ENCODE data around the gene SCNN1A.

The SCNN1A gene

GRCh38 chr12:6317693-6318439, 57.5 kb downstream of the SCNN1A start:
- DNase-seq (ENCODE audit: low spot score): no peak

GRCh38 chr12:6316921-6317692, 58.3 kb downstream of the SCNN1A start:
- DNase-seq (ENCODE audit: low spot score): no peak

- no peak for DNase-seq (ENCODE audit: low spot score)
Observed at GRCh38 chr12:6315704-6316597, 59.4 kb downstream of the SCNN1A start.

GRCh38 chr12:6315184-6315583, 60.2 kb downstream of the SCNN1A start:
- DNase-seq (ENCODE audit: low spot score): no peak

GRCh38 chr12:6314776-6315175, 60.6 kb downstream of the SCNN1A start:
- DNase-seq (ENCODE audit: low spot score): no peak

- DNase-seq (ENCODE audit: low spot score): no peak
Observed at GRCh38 chr12:6313326-6313940, 61.9 kb downstream of the SCNN1A start.

GRCh38 chr12:6312529-6313325, 62.6 kb downstream of the SCNN1A start:
- DNase-seq (ENCODE audit: low spot score): no peak

GRCh38 chr12:6311822-6312528, 63.4 kb downstream of the SCNN1A start:
- no peak for DNase-seq (ENCODE audit: low spot score)

GRCh38 chr12:6310771-6311610, 64.4 kb downstream of the SCNN1A start:
- peak; percentile 56 for DNase-seq (ENCODE audit: low spot score)

GRCh38 chr12:6307529-6307928, 67.8 kb downstream of the SCNN1A start:
- DNase-seq (ENCODE audit: low spot score): peak; percentile 51

GRCh38 chr12:6306599-6307220, 68.7 kb downstream of the SCNN1A start:
- peak; percentile 26 for DNase-seq (ENCODE audit: low spot score)

GRCh38 chr12:6306151-6306550, 69.2 kb downstream of the SCNN1A start:
- peak; percentile 11 for DNase-seq (ENCODE audit: low spot score)

GRCh38 chr12:6303071-6303470, 72.3 kb downstream of the SCNN1A start:
- peak; percentile 22 for DNase-seq (ENCODE audit: low spot score)

- peak; percentile 9 for DNase-seq (ENCODE audit: low spot score)
Observed at GRCh38 chr12:6302621-6303020, 72.7 kb downstream of the SCNN1A start.

- DNase-seq (ENCODE audit: low spot score): peak; percentile 8
Observed at GRCh38 chr12:6301721-6302120, 73.6 kb downstream of the SCNN1A start.

GRCh38 chr12:6297170-6297569, 78.2 kb downstream of the SCNN1A start:
- DNase-seq (ENCODE audit: low spot score): no peak

All from left forelimb (tissue), 1 donor.